Thyroid gland (tissue), 4 donors: Measurements from ENCODE around the gene DDX25. TPM values are rescaled to one million over a fixed set of nuclear protein-coding genes. Genes with fewer than 3 reads are reported as not detected.
A peak's percentile ranks its signal among the peaks of the same experiment; 100 is the strongest.

ENCODE experiments used
- DNase-seq, 2 donors: peaks; one replicate each; pipeline ENCODE4 v3.0.0-alpha.2; 2019
- H3K27ac ChIP-seq, 3 donors: fragments of 200-600 bp; sonication (generic); 1 replicate in 2 of 3; 2 replicates in 1 of 3; pipeline ENCODE4 v1.5.1; 2016 to 2019; ENCODE audit warnings: mild to moderate bottlenecking in 1 of 3, moderate library complexity in 1 of 3
- H3K27me3 ChIP-seq: fragments of 200-600 bp; sonication (generic); one replicate; pipeline ENCODE4 v1.5.1; 2019
- H3K36me3 ChIP-seq, 2 donors: fragments of 200-600 bp; sonication (generic); one replicate each; pipeline ENCODE4 v1.5.1; 2016 to 2019
- H3K4me1 ChIP-seq, 2 donors: fragments of 200-600 bp; sonication (generic); one replicate each; pipeline ENCODE4 v1.5.1; 2017 to 2019
- H3K4me3 ChIP-seq, 3 donors: fragments of 200-600 bp; sonication (generic); replicated peaks in 1 of 3; 1 replicate in 2 of 3; 2 replicates in 1 of 3; pipeline ENCODE4 v1.5.1; 2016; ENCODE audit warnings: mild to moderate bottlenecking in 1 of 3
- H3K9me3 ChIP-seq: fragments of 200-600 bp; sonication (generic); one replicate; pipeline ENCODE4 v1.5.1; 2017
- CTCF ChIP-seq, 6 experiments: fragments of 200-600 bp in 3 of 6; fragments of 450-650 bp in 3 of 6; sonication (generic) in 3 of 6; IDR thresholded peaks; one replicate each; pipeline ENCODE4 v1.5.1; 2016 to 2019; ENCODE audit warnings: antibody characterized with exemption in 6 of 6, mild to moderate bottlenecking in 2 of 6, inconsistent platforms in 1 of 6, moderate library complexity in 1 of 6
- POLR2A ChIP-seq, 2 donors: fragments of 450-650 bp; IDR thresholded peaks; one replicate each; pipeline ENCODE4 v1.6.1; 2017; ENCODE audit warnings: antibody characterized with exemption in 2 of 2, mild to moderate bottlenecking in 2 of 2, moderate library complexity in 1 of 2
- WGBS, 2 donors: methylation state at CpG; one replicate each; pipeline ENCODE4 v1.1.5; 2017; 5-methylcytosine and 5-hydroxymethylcytosine counted together
- intact Hi-C: fragments of 100-400 bp; cut with DNase I; formaldehyde crosslinking; loops from one replicate; pipeline ENCODE4 v1.15.1; 2023
- total RNA-seq, 4 donors: library from RNA; depleted of rRNA; stranded (reverse); fragments of >200 nt; gene quantifications; one replicate each; pipeline ENCODE4 v1.2.3, GENCODE V29; 2016

Gene DDX25
- total RNA-seq, 4 donors from 2014 or later: 1.6 to 3.8 (median 1.9) TPM

GRCh38 chr11:125940145-125940544 lies 35.8 kb downstream of the DDX25 start:
- 97 to 99% methylated on average over 4 of the region's 4 CpGs for WGBS, 2 donors
- H3K4me1 ChIP-seq: peaks cover 0 to 20% of the 10 kb centered on the region in 2 donors
- no peaks in the 10 kb centered on the region for H3K9me3 ChIP-seq
- intact Hi-C loops: loop anchor here (5.0 kb wide), 1 partner anchor 252 kb away; no protein-coding TSS in a partner anchor
- no peak overlapping the region for H3K4me3 ChIP-seq
- no peak overlapping the region for H3K27ac ChIP-seq
- H3K27me3 ChIP-seq: no peaks in the 10 kb centered on the region
- H3K36me3 ChIP-seq: no peaks in the 10 kb centered on the region
- no peak for DNase-seq
- no peak for TF ChIP-seq CTCF (IDR thresholded peaks at IDR 0.05)
- no peak for TF ChIP-seq POLR2A (IDR thresholded peaks at IDR 0.05)

GRCh38 chr11:125941267-125941618 lies 36.9 kb downstream of the DDX25 start:
- Histone ChIP-seq H3K4me1 (peaks cover 0 to 20% of the 10 kb centered on the region in 2 donors), H3K4me3 (no peak overlapping the region), H3K27ac (no peak overlapping the region), H3K36me3 (no peaks in the 10 kb centered on the region), H3K9me3 (no peaks in the 10 kb centered on the region), H3K27me3 (no peaks in the 10 kb centered on the region)
- WGBS, 2 donors: 85 to 91% methylated on average over 4 of the region's 4 CpGs
- no peak for DNase-seq
- TF ChIP-seq CTCF (IDR thresholded peaks at IDR 0.05) (no peak), POLR2A (IDR thresholded peaks at IDR 0.05) (no peak)
- intact Hi-C loops: loop anchor here (5.0 kb wide), 1 partner anchor 251 kb away; no protein-coding TSS in a partner anchor

- Histone ChIP-seq H3K4me3 (no peak overlapping the region), H3K4me1 (peaks cover 0 to 20% of the 10 kb centered on the region in 2 donors), H3K9me3 (no peaks in the 10 kb centered on the region), H3K36me3 (no peaks in the 10 kb centered on the region), H3K27ac (no peak overlapping the region), H3K27me3 (no peaks in the 10 kb centered on the region)
- peak; percentile 80 to 85 for DNase-seq
- intact Hi-C loops: loop anchor here (5.0 kb wide), 1 partner anchor 250 kb away; no protein-coding TSS in a partner anchor
- no peak for TF ChIP-seq POLR2A (IDR thresholded peaks at IDR 0.05)
- TF ChIP-seq CTCF (IDR thresholded peaks at IDR 0.05): peak; percentile 19 to 80 (median 61)
- WGBS, 2 donors: 43 to 47% methylated on average over 17 to 19 of the region's 20 CpGs
These were observed 37.6 kb downstream of the DDX25 start for GRCh38 chr11:125941619-125942611.

- intact Hi-C loops: loop anchor here (5.0 kb wide), 1 partner anchor 249 kb away; no protein-coding TSS in a partner anchor
- H3K27me3 ChIP-seq: no peaks in the 10 kb centered on the region
- no peak for DNase-seq
- H3K27ac ChIP-seq: no peak overlapping the region
- WGBS, 2 donors: 92 to 97% methylated on average over 11 to 12 of the region's 12 CpGs
- no peaks in the 10 kb centered on the region for H3K36me3 ChIP-seq
- H3K4me3 ChIP-seq: no peak overlapping the region
- no peaks in the 10 kb centered on the region for H3K9me3 ChIP-seq
- TF ChIP-seq CTCF (IDR thresholded peaks at IDR 0.05): no peak
- TF ChIP-seq POLR2A (IDR thresholded peaks at IDR 0.05): no peak
- H3K4me1 ChIP-seq: peaks cover 0 to 20% of the 10 kb centered on the region in 2 donors
These were observed 38.6 kb downstream of the DDX25 start for GRCh38 chr11:125942771-125943428.
